CD4-positive, alpha-beta memory T cell (primary cell): ENCODE measurements around the gene DYRK1A. TPM values are rescaled to one million over a fixed set of nuclear protein-coding genes. Genes with fewer than 3 reads are reported as not detected.

Experiments used
- CTCF ChIA-PET: fragments of 350-600 bp; sonication (Branson Sonifier 250); formaldehyde crosslinking; loops from one replicate; lab custom pipeline; 2021; ENCODE audit warnings: inconsistent platforms; ENCODE audit not compliant: partially characterized antibody; lab: Charles Lee
- POLR2A ChIA-PET: fragments of 350-600 bp; sonication (Branson Sonifier 250); formaldehyde crosslinking; loops from one replicate; lab custom pipeline; 2021; ENCODE audit not compliant: partially characterized antibody; lab: Charles Lee
- DNase-seq, 5 donors: peaks; one replicate each; pipeline versions ENCODE4 v3.0.0 to v3.0.0-alpha.2; 2020 to 2022; ENCODE audit warnings: mixed read lengths in 1 of 5
- H3K27ac ChIP-seq: one replicate; pipeline ENCODE4 v1.7.0; 2013; ENCODE audit warnings: low read depth, low read length
- H3K27me3 ChIP-seq: 2 replicates; pipeline ENCODE4 v1.7.0; 2013; ENCODE audit warnings: mild to moderate bottlenecking, low read length, moderate library complexity; ENCODE audit not compliant: insufficient read depth
- H3K36me3 ChIP-seq: 2 replicates; pipeline ENCODE4 v1.7.0; 2013; ENCODE audit warnings: mild to moderate bottlenecking, low read length, moderate library complexity; ENCODE audit not compliant: insufficient read depth
- H3K4me1 ChIP-seq: 2 replicates; pipeline ENCODE4 v1.7.0; 2013; ENCODE audit warnings: mild to moderate bottlenecking, low read length, moderate library complexity; ENCODE audit not compliant: insufficient read depth
- H3K4me3 ChIP-seq, 2 donors: one replicate each; pipeline ENCODE4 v1.7.0; 2013; ENCODE audit warnings: low read length in 2 of 2, mild to moderate bottlenecking in 1 of 2
- H3K9me3 ChIP-seq, 2 donors: one replicate each; pipeline ENCODE4 v1.7.0; 2013; ENCODE audit warnings: low read length in 2 of 2, control low read depth in 1 of 2; ENCODE audit not compliant: control insufficient read depth in 1 of 2
- H3K27ac Mint-ChIP-seq, 7 donors: one replicate each; pipeline ENCODE4 v1.8.0; 2020 to 2021; ENCODE audit warnings: mixed read lengths in 7 of 7, mild to moderate bottlenecking in 6 of 7, inconsistent platforms in 3 of 7, moderate library complexity in 3 of 7
- H3K27me3 Mint-ChIP-seq, 2 donors: one replicate each; pipeline ENCODE4 v1.8.0; 2020 to 2021; ENCODE audit warnings: mixed read lengths in 2 of 2
- H3K36me3 Mint-ChIP-seq, 2 donors: one replicate each; pipeline ENCODE4 v1.8.0; 2020 to 2021; ENCODE audit warnings: mixed read lengths in 2 of 2, inconsistent platforms in 1 of 2, mild to moderate bottlenecking in 1 of 2
- H3K4me1 Mint-ChIP-seq, 4 donors: one replicate each; pipeline ENCODE4 v1.8.0; 2020 to 2021; ENCODE audit warnings: mixed read lengths in 4 of 4, mild to moderate bottlenecking in 1 of 4
- H3K4me3 Mint-ChIP-seq, 8 donors: one replicate each; pipeline ENCODE4 v1.8.0; 2020 to 2021; ENCODE audit warnings: mixed read lengths in 8 of 8, mild to moderate bottlenecking in 7 of 8, moderate library complexity in 6 of 8, inconsistent platforms in 3 of 8
- H3K9me3 Mint-ChIP-seq, 8 donors: one replicate each; pipeline ENCODE4 v1.8.0; 2020 to 2021; ENCODE audit warnings: mixed read lengths in 8 of 8, mild to moderate bottlenecking in 5 of 8, inconsistent platforms in 3 of 8, moderate library complexity in 1 of 8
- intact Hi-C: fragments of 100-400 bp; cut with micrococcal nuclease; formaldehyde crosslinking; loops from one replicate; pipeline ENCODE4 v1.15.1; 2023
- polyA plus RNA-seq, 2 donors: library from polyadenylated mRNA; unstranded; fragments of 300-500 nt; fragmentation: Illumina TruSeq; gene quantifications; one replicate each; pipeline ENCODE4 v1.2.3, GENCODE V29; 2021
- total RNA-seq, 2 experiments: library from RNA; stranded (reverse); gene quantifications; one replicate each; pipeline ENCODE4 v1.2.3, GENCODE V29; 2021

DYRK1A gene
- total and polyA plus RNA-seq, 4 experiments from 2014 or later, result 1.4 to 130 (median 65.2) TPM

GRCh38 chr21:37365517-37366481 lies 774 bp upstream of the DYRK1A start:
- peaks cover 3 to 22% of the 10 kb centered on the region in 2 donors for H3K36me3 Mint-ChIP-seq
- H3K27ac Mint-ChIP-seq, result peak overlapping the region; percentile 93 to 100 (median 99)
- peak overlapping the region; percentile 1 to 69 for H3K4me3 ChIP-seq
- DNase-seq, result peak; percentile 63 to 80 (median 75)
- H3K36me3 ChIP-seq, result no peaks in the 10 kb centered on the region
- H3K27me3 Mint-ChIP-seq, result peaks cover 1 to 2% of the 10 kb centered on the region in 2 donors
- peaks cover 0 to 7% (median 2%) of the 10 kb centered on the region in 8 donors for H3K9me3 Mint-ChIP-seq
- H3K4me1 Mint-ChIP-seq, result peaks cover 23 to 52% (median 31%) of the 10 kb centered on the region in 4 donors
- H3K27me3 ChIP-seq, result no peaks in the 10 kb centered on the region
- H3K9me3 ChIP-seq, result no peaks in the 10 kb centered on the region
- H3K27ac ChIP-seq, result peak overlapping the region; percentile 98
- H3K4me3 Mint-ChIP-seq, result peak overlapping the region; percentile 95 to 100 (median 98)
- peaks cover 34% of the 10 kb centered on the region for H3K4me1 ChIP-seq
- ChIA-PET CTCF (interaction anchor here (1.0 to 1.8 kb wide), 4 partner anchors 99 to 198 kb away, joined by 3 to 6 read pairs (median 4); partner anchors contain the start of gene VPS26C), POLR2A (interaction anchor here (0.6 to 3.7 kb wide), 18 partner anchors 8 to 198 kb away, joined by 3 to 80 read pairs (median 4); partner anchors contain the start of gene VPS26C)
- intact Hi-C loops, result loop anchor here (1.0 to 10.0 kb wide), 7 partner anchors 98 to 1949 kb away; partner anchors contain the start of genes BRWD1, DOP1B, HLCS and VPS26C

- peaks cover 49% of the 10 kb centered on the region for H3K4me1 ChIP-seq
- intact Hi-C loops, result loop anchor here (10.0 kb wide), 3 partner anchors 403 to 1947 kb away; partner anchors contain the start of genes BRWD1, DOP1B and HLCS
- no peaks in the 10 kb centered on the region for H3K27me3 ChIP-seq
- ChIA-PET CTCF (no interaction called here), POLR2A (interaction anchor here (1.0 to 3.0 kb wide), 7 partner anchors 19 to 196 kb away, joined by 3 to 30 read pairs (median 4); partner anchors contain the start of gene VPS26C)
- no peak overlapping the region for H3K4me3 Mint-ChIP-seq
- peak in 1 of 5 donors; percentile 41 for DNase-seq
- peak overlapping the region; percentile 98 for H3K27ac ChIP-seq
- H3K36me3 ChIP-seq, result no peaks in the 10 kb centered on the region
- H3K27me3 Mint-ChIP-seq, result peaks cover 1 to 2% of the 10 kb centered on the region in 2 donors
- H3K36me3 Mint-ChIP-seq, result peaks cover 3 to 22% of the 10 kb centered on the region in 2 donors
- H3K27ac Mint-ChIP-seq, result peak overlapping the region in 1 of 7 donors; percentile 98
- H3K9me3 ChIP-seq, result no peaks in the 10 kb centered on the region
- peaks cover 0 to 7% (median 2%) of the 10 kb centered on the region in 8 donors for H3K9me3 Mint-ChIP-seq
- peak overlapping the region in 1 of 2 donors; percentile 51 for H3K4me3 ChIP-seq
- H3K4me1 Mint-ChIP-seq, result peaks cover 33 to 68% (median 43%) of the 10 kb centered on the region in 4 donors
Observed at GRCh38 chr21:37367336-37367702, 746 bp downstream of the DYRK1A start.

DNA sequence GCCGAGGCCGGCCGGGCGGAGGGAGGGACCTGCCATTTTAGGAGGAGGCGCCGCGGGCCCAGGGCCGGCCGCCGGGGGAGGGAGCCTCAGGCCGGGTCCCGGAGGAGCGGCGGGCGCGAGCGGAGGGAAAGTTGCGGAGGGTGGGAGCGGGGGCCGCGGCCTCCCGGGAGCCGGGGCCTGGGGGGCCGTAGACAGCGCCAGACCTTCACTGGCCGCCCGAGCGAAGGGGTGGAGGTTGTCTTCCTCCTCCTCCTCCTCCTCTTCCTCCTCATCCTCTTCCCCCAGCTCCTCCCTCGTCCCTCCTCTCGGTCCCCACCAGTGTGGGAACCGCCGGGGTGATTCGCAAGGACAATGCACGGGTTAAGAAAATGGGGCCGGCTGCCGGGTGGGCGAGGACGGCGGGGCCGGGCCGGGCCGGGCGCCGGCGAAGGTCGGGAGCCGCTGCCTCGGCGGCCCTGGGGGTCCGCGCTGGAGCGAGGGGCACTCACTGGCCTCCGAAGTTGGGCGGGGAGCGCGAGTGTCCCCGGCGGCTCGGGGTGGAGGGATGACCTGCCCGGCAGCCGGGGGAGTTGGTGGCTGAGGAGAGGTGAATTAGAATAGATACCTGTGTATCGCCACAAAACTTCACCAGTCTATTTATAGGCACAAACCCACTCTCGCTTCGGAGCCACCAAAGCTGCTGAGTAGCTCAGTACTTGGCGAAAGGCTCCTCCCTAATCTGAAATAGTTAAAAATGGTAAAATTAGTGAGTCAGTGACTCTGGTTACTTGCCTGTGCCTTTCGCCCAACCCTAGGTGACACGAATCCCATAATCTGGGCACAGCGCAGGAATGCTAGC lies 1.3 kb downstream of the DYRK1A start:
- Histone ChIP-seq H3K4me1 (peaks cover 54% of the 10 kb centered on the region), H3K4me3 (peak overlapping the region; percentile 51 to 73), H3K27ac (peak overlapping the region; percentile 98), H3K27me3 (no peaks in the 10 kb centered on the region), H3K9me3 (no peaks in the 10 kb centered on the region), H3K36me3 (no peaks in the 10 kb centered on the region)
- ChIA-PET CTCF (no interaction called here), POLR2A (interaction anchor here (0.6 to 3.2 kb wide), 10 partner anchors 11 to 196 kb away, joined by 3 to 30 read pairs (median 4); partner anchors contain the start of gene VPS26C)
- Mint-ChIP-seq H3K36me3 (peaks cover 3 to 22% of the 10 kb centered on the region in 2 donors), H3K9me3 (peaks cover 0 to 7% (median 2%) of the 10 kb centered on the region in 8 donors), H3K27ac (peak overlapping the region; percentile 86 to 97 (median 92)), H3K4me1 (peaks cover 39 to 74% (median 49%) of the 10 kb centered on the region in 4 donors), H3K4me3 (peak overlapping the region; percentile 87 to 94 (median 90)), H3K27me3 (peaks cover 1 to 2% of the 10 kb centered on the region in 2 donors)
- DNase-seq, result peak; percentile 24 to 39 (median 30)
- intact Hi-C loops, result loop anchor here (2.0 to 10.0 kb wide), 5 partner anchors 67 to 1947 kb away; partner anchors contain the start of genes BRWD1, DOP1B and HLCS

- no peak for DNase-seq
- ChIA-PET CTCF (interaction anchor here (1.0 to 1.7 kb wide), 5 partner anchors 65 to 148 kb away, joined by 3 to 4 read pairs (median 4); partner anchors contain the start of gene VPS26C), POLR2A (interaction anchor here (1.5 to 3.2 kb wide), 5 partner anchors 10 to 195 kb away, joined by 3 to 30 read pairs (median 13); partner anchors contain the start of gene VPS26C)
- Histone ChIP-seq H3K27me3 (no peaks in the 10 kb centered on the region), H3K36me3 (no peaks in the 10 kb centered on the region), H3K9me3 (no peaks in the 10 kb centered on the region), H3K4me1 (peaks cover 61% of the 10 kb centered on the region), H3K27ac (peak overlapping the region; percentile 98), H3K4me3 (peak overlapping the region; percentile 51 to 73)
- H3K27ac Mint-ChIP-seq, result peak overlapping the region; percentile 72 to 97 (median 92)
- H3K4me3 Mint-ChIP-seq, result peak overlapping the region; percentile 87 to 94 (median 90)
- H3K27me3 Mint-ChIP-seq, result peaks cover 1 to 2% of the 10 kb centered on the region in 2 donors
- intact Hi-C loops, result loop anchor here (2.0 to 10.0 kb wide), 5 partner anchors 66 to 1946 kb away; partner anchors contain the start of genes BRWD1, DOP1B and HLCS
- H3K36me3 Mint-ChIP-seq, result peaks cover 3 to 22% of the 10 kb centered on the region in 2 donors
- H3K9me3 Mint-ChIP-seq, result peaks cover 0 to 7% (median 2%) of the 10 kb centered on the region in 8 donors
- peaks cover 47 to 80% (median 57%) of the 10 kb centered on the region in 4 donors for H3K4me1 Mint-ChIP-seq
Observed at GRCh38 chr21:37368541-37369279, 2.1 kb downstream of the DYRK1A start.

DNA sequence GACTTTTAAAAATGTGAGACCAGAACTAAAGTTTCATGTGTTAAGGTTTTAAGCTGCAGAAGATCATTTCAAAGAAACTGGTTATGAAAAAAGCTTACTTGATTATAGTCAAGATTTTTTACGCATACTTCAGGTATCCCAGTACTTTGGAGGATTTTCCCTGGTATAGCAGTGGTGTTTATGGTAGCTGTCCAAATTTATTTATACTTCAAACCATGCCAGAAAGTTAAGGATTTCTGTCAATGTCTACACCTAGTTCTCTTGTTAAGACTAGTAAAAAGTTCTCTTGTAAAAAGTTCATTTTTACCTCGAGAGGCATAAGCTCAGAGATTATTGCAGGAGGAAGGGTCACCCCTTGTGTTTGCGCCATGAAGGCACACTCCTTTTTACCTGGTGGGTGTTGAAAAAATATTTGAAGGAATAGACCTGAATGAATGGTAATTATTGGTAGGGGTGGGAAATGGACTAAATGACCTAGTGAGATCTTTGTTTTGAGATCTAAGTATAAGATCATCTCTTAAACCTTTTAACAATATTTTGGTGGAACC lies 2.8 kb downstream of the DYRK1A start:
- Mint-ChIP-seq H3K9me3 (peaks cover 0 to 7% (median 2%) of the 10 kb centered on the region in 8 donors), H3K4me3 (peak overlapping the region; percentile 87 to 94 (median 90)), H3K27me3 (peaks cover 1 to 2% of the 10 kb centered on the region in 2 donors), H3K36me3 (peaks cover 3 to 22% of the 10 kb centered on the region in 2 donors), H3K27ac (peak overlapping the region; percentile 72 to 97 (median 92)), H3K4me1 (peaks cover 50 to 80% (median 62%) of the 10 kb centered on the region in 4 donors)
- DNase-seq, result no peak
- Histone ChIP-seq H3K27me3 (no peaks in the 10 kb centered on the region), H3K9me3 (no peaks in the 10 kb centered on the region), H3K4me1 (peaks cover 68% of the 10 kb centered on the region), H3K27ac (peak overlapping the region; percentile 98), H3K36me3 (no peaks in the 10 kb centered on the region), H3K4me3 (peak overlapping the region; percentile 51 to 73)
- intact Hi-C loops, result loop anchor here (2.0 to 10.0 kb wide), 5 partner anchors 65 to 1945 kb away; partner anchors contain the start of genes BRWD1, DOP1B and HLCS
- CTCF ChIA-PET, result interaction anchor here (1.0 to 1.7 kb wide), 6 partner anchors 65 to 194 kb away, joined by 3 to 4 read pairs (median 4); partner anchors contain the start of gene VPS26C
- POLR2A ChIA-PET, result interaction anchor here (1.5 to 3.2 kb wide), 5 partner anchors 10 to 194 kb away, joined by 3 to 30 read pairs (median 13); partner anchors contain the start of gene VPS26C
